ENCODE data around the gene PEAR1. TPM values are rescaled to one million over a fixed set of nuclear protein-coding genes. Genes with fewer than 3 reads are reported as not detected.

PEAR1 gene
- total RNA-seq, 4 donors from 2014 or later = 7.0 to 10.7 (median 9.1) TPM

GRCh38 chr1:156880473-156880872 is 13.0 kb upstream of the PEAR1 start:
- Histone ChIP-seq H3K27me3 (peaks cover 86% of the 10 kb centered on the region), H3K36me3 (no peaks in the 10 kb centered on the region), H3K27ac (no peak overlapping the region), H3K4me1 (no peaks in the 10 kb centered on the region), H3K9me3 (no peaks in the 10 kb centered on the region), H3K4me3 (no peak overlapping the region)
- 100% methylated on average over 1 of the region's 5 CpGs for WGBS, 2 donors (ENCODE audit: low coverage in 1 of 2)
- TF ChIP-seq CTCF (IDR thresholded peaks at IDR 0.05) (no peak), EP300 (IDR thresholded peaks at IDR 0.05) (no peak), POLR2AphosphoS5 (IDR thresholded peaks at IDR 0.05) (no peak), POLR2A (IDR thresholded peaks at IDR 0.05) (no peak)
- ATAC-seq = no peak

- no peak overlapping the region for H3K27ac ChIP-seq
- H3K9me3 ChIP-seq = no peaks in the 10 kb centered on the region
- no peaks in the 10 kb centered on the region for H3K4me1 ChIP-seq
- TF ChIP-seq CTCF (IDR thresholded peaks at IDR 0.05) (no peak), POLR2A (IDR thresholded peaks at IDR 0.05) (no peak), EP300 (IDR thresholded peaks at IDR 0.05) (no peak), POLR2AphosphoS5 (IDR thresholded peaks at IDR 0.05) (no peak)
- ATAC-seq = no peak
- no peaks in the 10 kb centered on the region for H3K36me3 ChIP-seq
- WGBS, 2 donors (ENCODE audit: low coverage in 1 of 2) = 40 to 41% methylated on average over 1 to 3 of the region's 10 CpGs
- no peak overlapping the region for H3K4me3 ChIP-seq
- peaks cover 86% of the 10 kb centered on the region for H3K27me3 ChIP-seq
Observed at GRCh38 chr1:156881101-156881500, 12.4 kb upstream of the PEAR1 start.

- Histone ChIP-seq H3K27me3 (peaks cover 82% of the 10 kb centered on the region), H3K4me3 (no peak overlapping the region)
- TF ChIP-seq POLR2AphosphoS5 (IDR thresholded peaks at IDR 0.05) (no peak), POLR2A (IDR thresholded peaks at IDR 0.05) (no peak), EP300 (IDR thresholded peaks at IDR 0.05) (no peak), CTCF (IDR thresholded peaks at IDR 0.05) (no peak)
Observed at GRCh38 chr1:156881663-156882062, 11.9 kb upstream of the PEAR1 start.

GRCh38 chr1:156882543-156882942 is 11.0 kb upstream of the PEAR1 start:
- Histone ChIP-seq H3K36me3 (no peaks in the 10 kb centered on the region), H3K9me3 (no peaks in the 10 kb centered on the region), H3K27ac (no peak overlapping the region), H3K27me3 (peaks cover 78% of the 10 kb centered on the region), H3K4me3 (no peak overlapping the region), H3K4me1 (no peaks in the 10 kb centered on the region)
- no peak for ATAC-seq
- TF ChIP-seq POLR2AphosphoS5 (IDR thresholded peaks at IDR 0.05) (no peak), EP300 (IDR thresholded peaks at IDR 0.05) (no peak), CTCF (IDR thresholded peaks at IDR 0.05) (no peak), POLR2A (IDR thresholded peaks at IDR 0.05) (no peak)
- WGBS, 2 donors (ENCODE audit: low coverage in 1 of 2) = 83 to 100% methylated on average over 1 of the region's 3 CpGs

More at GRCh38 chr1:156881663-156882062, 11.9 kb upstream of the PEAR1 start:
- no peak overlapping the region for H3K27ac ChIP-seq
- no peaks in the 10 kb centered on the region for H3K4me1 ChIP-seq
- no peak for ATAC-seq
- no peaks in the 10 kb centered on the region for H3K9me3 ChIP-seq
- WGBS, 2 donors (ENCODE audit: low coverage in 1 of 2) = 60 to 73% methylated on average over 2 to 3 of the region's 4 CpGs
- H3K36me3 ChIP-seq = no peaks in the 10 kb centered on the region

- no peaks in the 10 kb centered on the region for H3K9me3 ChIP-seq
- H3K36me3 ChIP-seq = no peaks in the 10 kb centered on the region
- no peak for TF ChIP-seq POLR2A (IDR thresholded peaks at IDR 0.05)
- no peak for TF ChIP-seq POLR2AphosphoS5 (IDR thresholded peaks at IDR 0.05)
- no peak for TF ChIP-seq CTCF (IDR thresholded peaks at IDR 0.05)
- no peak for TF ChIP-seq EP300 (IDR thresholded peaks at IDR 0.05)
- H3K4me3 ChIP-seq = no peak overlapping the region
- H3K4me1 ChIP-seq = no peaks in the 10 kb centered on the region
- H3K27me3 ChIP-seq = peaks cover 78% of the 10 kb centered on the region
- H3K27ac ChIP-seq = no peak overlapping the region
- no peak for ATAC-seq
- WGBS, 2 donors (ENCODE audit: low coverage in 1 of 2) = 52 to 83% methylated on average over 2 of the region's 7 CpGs
Observed at GRCh38 chr1:156883919-156884318, 9.6 kb upstream of the PEAR1 start.
